Mesendoderm (in vitro differentiated cells): ENCODE measurements around the gene APMAP.

ENCODE experiments used
- DNase-seq: peaks from one replicate; pipeline ENCODE4 v3.0.0; 2013
- H2AK5ac ChIP-seq: 2 replicates; pipeline ENCODE4 v1.6.1; 2013; ENCODE audit warnings: low read length, inconsistent platforms
- H2BK120ac ChIP-seq: 2 replicates; pipeline ENCODE4 v1.6.1; 2013; ENCODE audit warnings: low read depth, mild to moderate bottlenecking, low read length, moderate library complexity, mixed read lengths
- H2BK15ac ChIP-seq: replicated peaks from 2 replicates; pipeline ENCODE4 v1.6.1; 2013; ENCODE audit warnings: low read depth, mild to moderate bottlenecking, moderate library complexity
- H2BK5ac ChIP-seq: 2 replicates; pipeline ENCODE4 v1.6.1; 2013; ENCODE audit warnings: low read length, inconsistent platforms
- H3K18ac ChIP-seq: 2 replicates; pipeline ENCODE4 v1.6.1; 2013; ENCODE audit warnings: mild to moderate bottlenecking, low read length, mixed read lengths
- H3K23ac ChIP-seq: one replicate; pipeline ENCODE4 v1.6.1; 2013; ENCODE audit warnings: low read length
- H3K27ac ChIP-seq: 2 replicates; pipeline ENCODE4 v1.5.1; 2013; ENCODE audit warnings: low read depth, mild to moderate bottlenecking, inconsistent platforms, low read length, moderate library complexity
- H3K27me3 ChIP-seq: 2 replicates; pipeline ENCODE4 v1.6.1; 2013; ENCODE audit warnings: low read length, control low read depth, mild to moderate bottlenecking, inconsistent platforms; ENCODE audit not compliant: insufficient read depth, poor library complexity
- H3K36me3 ChIP-seq: 2 replicates; pipeline ENCODE4 v1.6.1; 2013; ENCODE audit warnings: low read length, inconsistent platforms; ENCODE audit not compliant: control insufficient read depth, insufficient read depth
- H3K4ac ChIP-seq: one replicate; pipeline ENCODE4 v1.6.1; 2013; ENCODE audit warnings: low read depth, mild to moderate bottlenecking, low read length, moderate library complexity
- H3K4me1 ChIP-seq: 2 replicates; pipeline ENCODE4 v1.6.1; 2013; ENCODE audit warnings: low read depth, low read length, inconsistent platforms; ENCODE audit not compliant: control insufficient read depth
- H3K4me2 ChIP-seq: 2 replicates; pipeline ENCODE4 v1.6.1; 2013; ENCODE audit warnings: low read length
- H3K4me3 ChIP-seq: 2 replicates; pipeline ENCODE4 v1.5.1; 2013; ENCODE audit warnings: mild to moderate bottlenecking, low read length
- H3K56ac ChIP-seq: one replicate; pipeline ENCODE4 v1.6.1; 2013; ENCODE audit warnings: low read length
- H3K79me1 ChIP-seq: 2 replicates; pipeline ENCODE4 v1.6.1; 2013; ENCODE audit warnings: low read length, inconsistent platforms
- H3K79me2 ChIP-seq: 2 replicates; pipeline ENCODE4 v1.6.1; 2013; ENCODE audit warnings: mild to moderate bottlenecking, low read length; ENCODE audit not compliant: control insufficient read depth, insufficient read depth
- H3K9ac ChIP-seq: 2 replicates; pipeline ENCODE4 v1.6.1; 2013; ENCODE audit warnings: low read length, inconsistent platforms
- H4K5ac ChIP-seq: one replicate; pipeline ENCODE4 v1.6.1; 2013; ENCODE audit warnings: low read length
- H4K8ac ChIP-seq: one replicate; pipeline ENCODE4 v1.6.1; 2013; ENCODE audit warnings: low read depth, mild to moderate bottlenecking, control low read depth, low read length, moderate library complexity
- WGBS: extraction: QIAGEN DNeasy Blood & Tissue Kit; methylation state at CpG from one replicate; pipeline ENCODE4 v1.1.7; 2013; ENCODE audit warnings: low lambda C conversion rate, missing lambda C conversion rate; ENCODE audit not compliant: insufficient coverage; ENCODE audit errors: extremely low coverage; 5-methylcytosine and 5-hydroxymethylcytosine counted together

The APMAP gene

DNA sequence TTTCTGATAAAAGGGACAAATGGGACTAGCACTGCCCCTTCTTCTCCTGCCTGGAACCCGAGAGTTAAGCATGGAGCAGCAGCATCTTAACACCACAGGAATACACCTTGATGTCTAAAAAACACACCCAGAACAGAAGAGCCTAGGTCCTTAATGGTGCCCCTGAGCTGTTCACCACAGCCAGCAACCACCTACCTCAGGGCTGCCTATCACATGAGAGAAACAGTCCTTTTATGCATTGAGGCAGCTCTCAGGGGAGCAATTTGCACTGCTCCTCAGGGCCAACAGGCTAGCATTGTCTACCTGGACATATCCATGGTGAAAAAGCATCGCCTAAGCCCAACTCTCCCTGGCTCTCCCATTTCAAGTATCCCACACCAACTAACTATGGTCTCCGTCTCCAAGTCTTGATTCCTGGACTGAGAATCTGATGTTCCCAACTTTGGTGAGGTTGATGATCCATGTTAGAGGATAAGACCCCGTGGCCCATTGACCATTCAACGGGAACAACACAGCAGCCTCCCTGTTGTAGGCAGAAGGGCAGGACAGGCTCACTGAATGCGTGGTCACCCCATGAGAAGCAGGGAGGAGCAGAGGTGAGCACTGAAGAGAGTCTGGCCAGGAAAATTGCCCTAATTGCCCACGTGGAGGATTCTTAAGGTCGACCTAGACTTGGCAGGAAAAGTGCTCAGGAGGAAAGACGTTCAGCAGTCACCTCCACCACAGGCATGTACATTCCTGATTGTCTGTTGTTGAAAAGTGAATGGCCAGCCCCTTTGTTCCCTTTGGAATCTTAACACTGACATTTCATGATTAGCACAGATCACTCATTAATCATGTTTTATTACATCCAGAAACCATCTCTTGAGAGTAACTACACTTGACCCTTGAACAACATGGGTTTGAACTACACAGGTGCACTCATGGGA is 4.2 kb upstream of the APMAP start:
- H2AK5ac ChIP-seq: no peak overlapping the region
- DNase-seq: no peak
- no peak overlapping the region for H4K5ac ChIP-seq
- H3K4me3 ChIP-seq: no peak overlapping the region
- no peak overlapping the region for H3K23ac ChIP-seq
- no peaks in the 10 kb centered on the region for H3K36me3 ChIP-seq
- no peak overlapping the region for H2BK120ac ChIP-seq
- no peak overlapping the region for H3K18ac ChIP-seq
- H3K4me1 ChIP-seq: no peaks in the 10 kb centered on the region
- no peak overlapping the region for H3K4me2 ChIP-seq
- H3K4ac ChIP-seq: no peak overlapping the region
- no peaks in the 10 kb centered on the region for H3K79me1 ChIP-seq
- no peak overlapping the region for H2BK15ac ChIP-seq
- H3K79me2 ChIP-seq: no peaks in the 10 kb centered on the region
- WGBS: no CpG with 5 or more reads among the region's 9 CpGs
- no peak overlapping the region for H3K9ac ChIP-seq
- H4K8ac ChIP-seq: no peak overlapping the region
- no peaks in the 10 kb centered on the region for H3K27me3 ChIP-seq
- no peak overlapping the region for H3K27ac ChIP-seq
- H2BK5ac ChIP-seq: no peak overlapping the region
- no peak overlapping the region for H3K56ac ChIP-seq

DNA sequence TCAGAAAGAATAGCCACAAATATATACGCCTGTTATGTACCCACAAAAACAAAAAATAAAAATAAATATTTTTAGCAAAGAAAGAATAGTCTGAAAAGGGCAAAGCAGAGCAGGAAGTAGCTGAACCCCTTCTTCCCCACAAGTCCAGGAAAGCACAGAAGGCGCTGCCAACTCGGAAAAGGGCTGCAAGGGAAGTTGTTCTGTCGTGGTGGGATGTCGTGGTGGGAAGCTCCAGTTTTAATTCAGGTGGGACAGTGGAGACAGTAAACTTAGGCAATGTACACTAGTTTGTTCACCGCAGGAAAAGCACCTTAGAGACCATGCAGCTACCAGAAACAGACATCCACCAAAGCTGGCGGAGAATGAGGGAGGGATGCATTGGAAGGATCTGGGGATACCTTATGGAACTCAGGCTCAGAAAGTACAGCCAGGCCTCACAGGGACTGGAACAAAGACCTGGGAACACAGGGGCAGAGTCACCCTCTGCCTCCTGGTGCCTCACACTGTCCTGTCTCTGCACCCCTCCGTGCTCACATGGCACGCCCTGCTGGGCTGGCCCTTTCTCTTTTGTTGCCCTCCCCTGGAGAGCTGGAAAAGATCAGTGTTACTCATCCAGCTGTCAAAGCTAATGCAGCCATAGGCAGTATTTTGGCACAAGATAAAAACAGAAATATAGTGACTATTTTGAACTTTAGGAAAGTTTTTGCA is 3.3 kb upstream of the APMAP start:
- Histone ChIP-seq H2BK15ac (no peak overlapping the region), H3K27me3 (no peaks in the 10 kb centered on the region), H3K23ac (no peak overlapping the region), H3K4me1 (no peaks in the 10 kb centered on the region), H3K79me1 (peaks cover 3% of the 10 kb centered on the region), H3K36me3 (no peaks in the 10 kb centered on the region), H3K18ac (no peak overlapping the region), H3K79me2 (peaks cover 2% of the 10 kb centered on the region), H3K4me2 (no peak overlapping the region), H3K56ac (no peak overlapping the region), H2AK5ac (no peak overlapping the region), H3K4me3 (no peak overlapping the region), H4K8ac (no peak overlapping the region), H3K9ac (no peak overlapping the region), H4K5ac (no peak overlapping the region), H2BK5ac (no peak overlapping the region), H3K4ac (no peak overlapping the region), H3K27ac (no peak overlapping the region), H2BK120ac (no peak overlapping the region)
- no peak for DNase-seq
- WGBS: no CpG with 5 or more reads among the region's 9 CpGs

DNA sequence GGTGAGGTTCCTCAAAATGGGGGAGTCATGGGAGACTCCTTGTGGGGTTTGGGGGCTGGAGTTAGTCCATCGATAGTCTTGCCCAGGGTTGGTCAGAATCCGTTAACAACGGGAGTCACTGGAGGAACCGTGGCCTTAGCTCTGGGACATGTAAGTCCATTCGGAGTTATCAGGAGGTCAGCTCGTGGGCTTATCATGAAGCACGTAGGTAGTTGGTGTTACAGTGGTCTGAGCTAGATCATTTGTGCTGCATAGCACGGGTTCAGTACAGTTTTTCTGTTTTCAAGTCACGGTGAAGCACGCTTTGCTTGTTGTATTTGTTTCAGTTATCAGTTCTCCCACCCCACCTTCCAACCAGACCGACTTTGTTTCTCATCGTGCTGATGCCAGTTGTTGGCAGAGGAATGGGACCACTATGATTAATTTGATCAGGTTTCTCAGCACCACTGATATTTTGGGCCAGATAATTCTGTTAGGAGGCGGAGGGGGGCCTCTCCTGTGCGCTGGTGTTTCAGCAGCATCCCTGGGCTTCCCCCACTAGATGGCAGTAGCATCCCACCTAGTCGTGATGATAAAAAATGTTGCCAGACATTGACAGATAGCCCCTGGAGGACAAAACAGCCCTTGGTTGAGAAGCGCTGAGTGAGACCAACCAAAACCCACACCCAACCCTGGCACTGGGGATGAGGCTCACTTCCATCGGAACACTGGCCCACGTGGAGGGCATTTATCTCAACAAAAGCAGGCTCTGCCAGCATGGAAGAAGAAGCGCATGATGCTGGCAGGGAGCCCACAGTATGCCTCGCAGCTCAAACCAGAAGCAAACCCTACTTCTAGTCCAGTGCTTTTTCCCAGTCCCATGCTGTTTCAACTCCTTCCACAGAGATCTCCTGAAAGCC is 2.2 kb upstream of the APMAP start:
- Histone ChIP-seq H3K79me1 (peaks cover 3% of the 10 kb centered on the region), H2AK5ac (no peak overlapping the region), H3K4me1 (no peaks in the 10 kb centered on the region), H2BK5ac (no peak overlapping the region), H2BK120ac (no peak overlapping the region), H3K4me2 (no peak overlapping the region), H2BK15ac (no peak overlapping the region), H3K18ac (no peak overlapping the region), H3K27me3 (no peaks in the 10 kb centered on the region), H3K27ac (no peak overlapping the region), H3K79me2 (peaks cover 2% of the 10 kb centered on the region), H3K9ac (no peak overlapping the region), H3K36me3 (no peaks in the 10 kb centered on the region), H3K23ac (no peak overlapping the region), H3K4ac (no peak overlapping the region), H3K56ac (no peak overlapping the region), H4K5ac (no peak overlapping the region), H4K8ac (no peak overlapping the region), H3K4me3 (no peak overlapping the region)
- WGBS: no CpG with 5 or more reads among the region's 20 CpGs
- peak; percentile 80 for DNase-seq

DNA sequence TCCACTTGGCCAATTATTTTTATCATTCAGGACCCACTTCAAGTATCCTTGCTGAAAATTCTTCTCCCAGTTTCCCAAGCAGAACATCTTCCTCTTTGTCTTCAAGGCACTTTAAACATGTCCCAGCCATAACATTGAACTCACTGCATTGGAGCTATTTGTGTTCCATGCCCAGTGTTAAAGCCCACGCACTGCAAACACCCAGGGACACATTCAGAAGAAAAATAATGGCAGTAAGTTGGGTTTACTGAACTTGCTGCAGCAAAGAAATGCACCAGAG is 1.6 kb upstream of the APMAP start:
- Histone ChIP-seq H3K23ac (no peak overlapping the region), H3K4me2 (no peak overlapping the region)
- no CpG with 5 or more reads among the region's 1 CpG for WGBS

GRCh38 chr20:24993337-24994185 is 1.0 kb upstream of the APMAP start:
- Histone ChIP-seq H3K4ac (no peak overlapping the region), H2BK120ac (no peak overlapping the region), H2BK15ac (no peak overlapping the region), H3K4me3 (no peak overlapping the region), H3K27ac (no peak overlapping the region), H2BK5ac (no peak overlapping the region), H3K4me2 (no peak overlapping the region), H4K5ac (peak overlapping the region; percentile 16), H3K4me1 (no peaks in the 10 kb centered on the region), H3K36me3 (no peaks in the 10 kb centered on the region), H3K56ac (no peak overlapping the region), H3K23ac (no peak overlapping the region), H4K8ac (no peak overlapping the region), H2AK5ac (no peak overlapping the region), H3K27me3 (no peaks in the 10 kb centered on the region), H3K18ac (no peak overlapping the region), H3K79me2 (peaks cover 7% of the 10 kb centered on the region), H3K9ac (no peak overlapping the region), H3K79me1 (peaks cover 9% of the 10 kb centered on the region)
- WGBS: no CpG with 5 or more reads among the region's 9 CpGs
- DNase-seq: no peak

More for the DNA sequence above, 1.6 kb upstream of the APMAP start:
- H3K4me3 ChIP-seq: no peak overlapping the region
- H3K27me3 ChIP-seq: no peaks in the 10 kb centered on the region
- H3K18ac ChIP-seq: no peak overlapping the region
- no peak overlapping the region for H3K4ac ChIP-seq
- H3K4me1 ChIP-seq: no peaks in the 10 kb centered on the region
- H2BK120ac ChIP-seq: no peak overlapping the region
- H3K56ac ChIP-seq: no peak overlapping the region
- H3K36me3 ChIP-seq: no peaks in the 10 kb centered on the region
- no peak overlapping the region for H3K27ac ChIP-seq
- no peak for DNase-seq
- no peak overlapping the region for H4K5ac ChIP-seq
- peaks cover 6% of the 10 kb centered on the region for H3K79me1 ChIP-seq
- no peak overlapping the region for H2AK5ac ChIP-seq
- peaks cover 5% of the 10 kb centered on the region for H3K79me2 ChIP-seq
- H3K9ac ChIP-seq: no peak overlapping the region
- no peak overlapping the region for H4K8ac ChIP-seq
- H2BK15ac ChIP-seq: no peak overlapping the region
- no peak overlapping the region for H2BK5ac ChIP-seq
